ENCODE data around the gene PRC1.

GRCh38 chr15:90959894-90960293 is 34.4 kb downstream of the PRC1 start:
- no peak for TF ChIP-seq CTCF (IDR thresholded peaks at IDR 0.05; ENCODE audit: low read length)
- TF ChIP-seq EZH2 (optimal IDR thresholded peaks at IDR 0.05; ENCODE audit: low read depth, low read length), result no peak
- no peak for TF ChIP-seq EZH2phosphoT487 (IDR thresholded peaks at IDR 0.05; ENCODE audit: low read length)
